H1 (cell line): Measurements from ENCODE around the gene TGM2. TPM values are rescaled to one million over a fixed set of nuclear protein-coding genes. Genes with fewer than 3 reads are reported as not detected.

Experiments
- CTCF ChIA-PET: fragments of 300-600 bp; sonication (Branson Sonifier 250); formaldehyde crosslinking; loops from one replicate; lab custom pipeline; 2021; ENCODE audit not compliant: partially characterized antibody; lab: Charles Lee
- POLR2A ChIA-PET: fragments of 300-600 bp; sonication (Branson Sonifier 250); formaldehyde crosslinking; loops from one replicate; lab custom pipeline; 2021; ENCODE audit warnings: inconsistent platforms; ENCODE audit not compliant: partially characterized antibody; lab: Charles Lee
- DNase-seq, 2 experiments: peaks; one replicate each; pipeline versions ENCODE4 v3.0.0 to v3.0.0-alpha.2; 2010 to 2022; ENCODE audit warnings: low spot score in 2 of 2, low read depth in 1 of 2, mixed read lengths in 1 of 2
- FAIRE-seq: peaks from 2 replicates; lab custom pipeline; 2011; peaks lifted over from hg19 to GRCh38; lab: Jason Lieb, UNC
- H2AFZ ChIP-seq: 2 replicates; pipeline ENCODE4 v1.8.1; 2012; ENCODE audit warnings: low read length, inconsistent platforms
- H2AK5ac ChIP-seq: 2 replicates; pipeline ENCODE4 v1.6.1; 2013; ENCODE audit warnings: low read depth, low read length
- H2BK120ac ChIP-seq: replicated peaks from 2 replicates; pipeline ENCODE3; 2013; ENCODE audit warnings: low read depth, low read length, inconsistent platforms
- H2BK12ac ChIP-seq: 2 replicates; pipeline ENCODE4 v1.6.1; 2013; ENCODE audit warnings: low read depth, low read length
- H2BK15ac ChIP-seq: 2 replicates; pipeline ENCODE4 v1.6.1; 2013; ENCODE audit warnings: low read length
- H2BK20ac ChIP-seq: 2 replicates; pipeline ENCODE4 v1.6.1; 2013; ENCODE audit warnings: low read length
- H2BK5ac ChIP-seq: 2 replicates; pipeline ENCODE4 v1.6.1; 2013; ENCODE audit warnings: low read depth, low read length
- H3K14ac ChIP-seq: 2 replicates; pipeline ENCODE4 v1.6.1; 2013; ENCODE audit warnings: inconsistent platforms; ENCODE audit not compliant: insufficient read length
- H3K18ac ChIP-seq: 2 replicates; pipeline ENCODE4 v1.6.1; 2013; ENCODE audit warnings: low read length; ENCODE audit errors: extremely low read depth
- H3K23ac ChIP-seq: 2 replicates; pipeline ENCODE4 v1.6.1; 2013; ENCODE audit warnings: inconsistent platforms; ENCODE audit not compliant: insufficient read length
- H3K23me2 ChIP-seq: 2 replicates; pipeline ENCODE4 v1.6.1; 2013; ENCODE audit warnings: low read depth, low read length
- H3K27ac ChIP-seq: 2 replicates; pipeline ENCODE4 v1.6.1; 2011; ENCODE audit warnings: low read depth, low read length, inconsistent platforms
- H3K27me3 ChIP-seq, 4 experiments: replicated peaks in 1 of 4; 1 replicate in 1 of 4; 2 replicates in 3 of 4; pipeline versions ENCODE4 v1.6.1 to v1.8.1; 2011 to 2013; ENCODE audit warnings: low read length in 3 of 4, mild to moderate bottlenecking in 3 of 4, inconsistent platforms in 2 of 4, mixed read lengths in 2 of 4, moderate library complexity in 1 of 4; ENCODE audit not compliant: control insufficient read depth in 3 of 4, insufficient read depth in 3 of 4; ENCODE audit errors: extremely low read depth in 1 of 4
- H3K36me3 ChIP-seq, 4 experiments: 2 replicates each; pipeline versions ENCODE4 v1.6.1 to v1.8.1; 2011 to 2013; ENCODE audit warnings: mild to moderate bottlenecking in 4 of 4, low read length in 3 of 4, moderate library complexity in 2 of 4, control low read depth in 1 of 4, inconsistent platforms in 1 of 4; ENCODE audit not compliant: insufficient read depth in 4 of 4, control insufficient read depth in 2 of 4
- H3K4ac ChIP-seq: replicated peaks from 2 replicates; pipeline ENCODE3; 2013; ENCODE audit warnings: low read length, low read depth, mixed read lengths, inconsistent platforms; ENCODE audit not compliant: insufficient read length
- H3K4me1 ChIP-seq, 4 experiments: replicated peaks in 1 of 4; 1 replicate in 1 of 4; 2 replicates in 3 of 4; pipeline versions ENCODE4 v1.6.1 to v1.8.1; 2011 to 2013; ENCODE audit warnings: low read length in 3 of 4, inconsistent platforms in 2 of 4, mixed read lengths in 1 of 4; ENCODE audit not compliant: insufficient read depth in 4 of 4, control insufficient read depth in 3 of 4
- H3K4me2 ChIP-seq, 2 experiments: 2 replicates each; pipeline versions ENCODE4 v1.6.1 to v1.8.1; 2011 to 2013; ENCODE audit warnings: low read depth in 2 of 2, low read length in 2 of 2, control low read depth in 1 of 2, inconsistent platforms in 1 of 2, mild to moderate bottlenecking in 1 of 2; ENCODE audit not compliant: insufficient read depth in 1 of 2
- H3K4me3 ChIP-seq, 4 experiments: fragments of 200-600, 300-600 bp in 1 of 4; sonication (generic), shearing (Covaris generic), sonication (Bioruptor Twin) in 1 of 4; 2 replicates each; pipeline versions ENCODE4 v1.5.1 to v1.8.1; 2011 to 2016; ENCODE audit warnings: low read length in 4 of 4, low read depth in 3 of 4, control low read depth in 2 of 4, inconsistent platforms in 2 of 4, mild to moderate bottlenecking in 2 of 4, mixed read lengths in 1 of 4, moderate library complexity in 1 of 4; ENCODE audit not compliant: insufficient read depth in 2 of 4; ENCODE audit errors: extremely low read depth in 1 of 4
- H3K56ac ChIP-seq: replicated peaks from 2 replicates; pipeline ENCODE3; 2013; ENCODE audit warnings: low read depth, mild to moderate bottlenecking, mixed read lengths, low read length, inconsistent platforms; ENCODE audit not compliant: insufficient read length
- H3K79me1 ChIP-seq: 2 replicates; pipeline ENCODE4 v1.6.1; 2013; ENCODE audit warnings: low read depth, low read length, control low read depth
- H3K79me2 ChIP-seq, 2 experiments: 2 replicates each; pipeline versions ENCODE4 v1.6.1 to v1.8.1; 2012 to 2013; ENCODE audit warnings: low read length in 2 of 2, mild to moderate bottlenecking in 2 of 2, inconsistent platforms in 1 of 2; ENCODE audit not compliant: insufficient read depth in 2 of 2, control insufficient read depth in 1 of 2
- H3K9ac ChIP-seq, 4 experiments: replicated peaks in 1 of 4; 1 replicate in 1 of 4; 2 replicates in 3 of 4; pipeline versions ENCODE4 v1.6.1 to v1.8.1; 2011 to 2013; ENCODE audit warnings: low read depth in 3 of 4, low read length in 3 of 4, control low read depth in 2 of 4, mild to moderate bottlenecking in 2 of 4, moderate library complexity in 2 of 4, inconsistent platforms in 1 of 4; ENCODE audit errors: extremely low read depth in 1 of 4
- H3K9me3 ChIP-seq, 2 experiments: 2 replicates each; pipeline versions ENCODE4 v1.6.1 to v1.8.1; 2012 to 2013; ENCODE audit warnings: mild to moderate bottlenecking in 2 of 2, moderate library complexity in 2 of 2, control low read depth in 1 of 2, inconsistent platforms in 1 of 2, low read depth in 1 of 2, low read length in 1 of 2, mixed read lengths in 1 of 2; ENCODE audit not compliant: insufficient read depth in 2 of 2
- H4K20me1 ChIP-seq, 2 experiments: replicated peaks in 1 of 2; 2 replicates each; pipeline versions ENCODE3 to v1.8.1; 2011 to 2013; ENCODE audit warnings: inconsistent platforms in 2 of 2, low read length in 2 of 2, mild to moderate bottlenecking in 1 of 2; ENCODE audit not compliant: insufficient read depth in 2 of 2, control insufficient read depth in 1 of 2
- H4K5ac ChIP-seq: 2 replicates; pipeline ENCODE4 v1.6.1; 2013; ENCODE audit warnings: low read length, low read depth, mixed read lengths, inconsistent platforms; ENCODE audit not compliant: insufficient read length
- H4K8ac ChIP-seq: 2 replicates; pipeline ENCODE4 v1.8.0; 2013; ENCODE audit warnings: mild to moderate bottlenecking, moderate library complexity, low read length, inconsistent platforms; ENCODE audit not compliant: insufficient read depth; ENCODE audit errors: extremely low read depth
- H4K91ac ChIP-seq: replicated peaks from 2 replicates; pipeline ENCODE3; 2013; ENCODE audit warnings: low read length, mixed read lengths, inconsistent platforms; ENCODE audit not compliant: insufficient read length
- WGBS, 2 experiments: shearing (Covaris generic) in 1 of 2; methylation state at CpG; one replicate each; pipeline versions ENCODE4 v1.1.6 to v1.1.7; 2013 to 2015; ENCODE audit warnings: low lambda C conversion rate in 2 of 2, mixed read lengths in 2 of 2, inconsistent platforms in 1 of 2, low coverage in 1 of 2, missing lambda C conversion rate in 1 of 2; ENCODE audit not compliant: insufficient replicate concordance in 2 of 2, insufficient coverage in 1 of 2, insufficient read length in 1 of 2; ENCODE audit errors: extremely low coverage in 1 of 2, missing lambda C conversion rate in 1 of 2; 5-methylcytosine and 5-hydroxymethylcytosine counted together
- polyA plus RNA-seq, 7 experiments: library from polyadenylated mRNA; depleted of rRNA in 3 of 7; stranded (reverse) in 5 of 7; unstranded in 2 of 7; fragments of >200 nt in 5 of 7; fragments of 200-250 nt in 2 of 7; gene quantifications; 1 replicate in 5 of 7; 2 replicates in 1 of 7; 4 replicates in 1 of 7; pipeline versions ENCODE4 v1.2.1 to v1.2.3, GENCODE V29; 2011 to 2013; ENCODE audit warnings: missing spikeins in 2 of 7, mixed read lengths in 2 of 7
- total RNA-seq: library from RNA; stranded (reverse); fragmentation: NEBNext Ultra II Directional; extraction: Animal tissue kit (Norgen Biotek cat#: 25700); gene quantifications from 2 replicates; pipeline ENCODE4 v1.2.1, GENCODE V29; 2021
- TF ChIP-seq, protein P1 (sequence below): IDR thresholded peaks from 2 replicates; pipeline ENCODE4 v1.6.1; 2011; ENCODE audit warnings: low read depth, mild to moderate bottlenecking, low read length; ENCODE audit not compliant: insufficient read depth

Gene TGM2
- total and polyA plus RNA-seq, 2 of the 8 experiments (the other 6 are each of a cell fraction or from before 2014, with no cell fraction given), result 0.86 to 1.0 TPM

DNA sequence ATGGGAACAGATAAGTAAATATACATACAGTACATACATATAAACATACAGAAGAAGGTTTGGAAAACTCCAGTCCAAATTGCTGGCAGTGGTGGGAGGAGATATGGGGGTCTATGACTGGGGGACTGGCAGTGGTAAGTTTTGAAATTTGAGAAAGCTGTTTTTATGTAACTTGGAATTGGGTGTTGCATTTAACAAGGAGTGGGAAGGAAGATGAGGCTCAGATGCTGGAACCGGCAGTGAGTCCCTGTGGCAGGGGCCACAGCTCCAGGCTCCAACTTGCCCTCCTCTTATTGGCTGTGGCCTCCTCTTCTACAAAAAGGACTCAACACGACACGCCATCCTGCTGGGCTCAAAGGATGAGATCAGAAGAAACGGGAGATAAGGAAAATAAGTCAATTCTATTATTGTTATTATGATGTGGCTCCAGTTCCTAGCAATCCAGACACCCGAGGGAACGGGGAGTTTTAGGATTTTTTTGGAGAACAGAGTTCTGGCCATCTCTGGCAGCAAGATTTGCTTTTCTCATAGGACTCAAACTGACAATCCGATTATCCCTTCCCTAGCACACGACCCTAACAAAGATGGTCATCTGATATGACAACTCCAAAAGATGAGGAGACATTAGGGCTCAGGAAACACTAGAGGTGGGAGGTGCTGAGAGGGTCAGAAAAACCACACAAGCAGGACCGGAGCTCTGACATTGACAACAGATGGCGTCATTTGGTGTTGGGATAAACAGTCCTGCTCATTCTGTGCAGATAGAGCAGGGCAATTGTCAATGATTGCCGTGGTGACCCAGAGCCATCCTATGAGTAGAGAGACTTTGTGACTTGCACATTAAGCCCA, 6.0 kb upstream of the TGM2 start:
- Histone ChIP-seq H3K27ac (no peak overlapping the region), H3K79me2 (no peaks in the 10 kb centered on the region), H4K8ac (no peak overlapping the region; the same call in 1 of the 2 replicates), H3K14ac (no peak overlapping the region), H2AFZ (no peak overlapping the region), H3K23ac (no peak overlapping the region), H2BK120ac (no peak overlapping the region), H3K23me2 (no peaks in the 10 kb centered on the region; the same call in 1 of the 2 replicates), H3K27me3 (no peaks in the 10 kb centered on the region; a peak in 1 of 7 replicates), H4K91ac (no peak overlapping the region), H2BK5ac (no peak overlapping the region), H3K4me2 (no peak overlapping the region), H3K4me3 (no peak overlapping the region), H2BK12ac (no peak overlapping the region), H3K4me1 (no peaks in the 10 kb centered on the region), H3K9ac (no peak overlapping the region), H2BK15ac (no peak overlapping the region), H2AK5ac (no peak overlapping the region), H4K5ac (no peak overlapping the region), H3K79me1 (no peaks in the 10 kb centered on the region), H3K36me3 (no peaks in the 10 kb centered on the region), H4K20me1 (peaks cover 0 to 3% of the 10 kb centered on the region in 2 experiments), H3K4ac (no peak overlapping the region), H3K18ac (no peak overlapping the region), H3K9me3 (no peaks in the 10 kb centered on the region), H2BK20ac (no peak overlapping the region), H3K56ac (no peak overlapping the region)
- FAIRE-seq, result no peak
- 75% methylated on average over 11 of the region's 11 CpGs; no CpG with 5 or more reads in 1 of the 2 experiments for WGBS, 2 experiments
- TF ChIP-seq, protein P1, sequence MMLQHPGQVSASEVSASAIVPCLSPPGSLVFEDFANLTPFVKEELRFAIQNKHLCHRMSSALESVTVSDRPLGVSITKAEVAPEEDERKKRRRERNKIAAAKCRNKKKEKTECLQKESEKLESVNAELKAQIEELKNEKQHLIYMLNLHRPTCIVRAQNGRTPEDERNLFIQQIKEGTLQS, result no peak
- POLR2A ChIA-PET, result interaction anchor here (0.6 kb wide), 1 partner anchor 256 kb away, joined by 3 read pairs; no protein-coding TSS in a partner anchor
- no peak for DNase-seq
- CTCF ChIA-PET, result interaction anchor here (1.1 to 1.8 kb wide), 3 partner anchors 16 to 57 kb away, joined by 3 to 6 read pairs (median 4); no protein-coding TSS in a partner anchor
